Measurements from ENCODE around the gene ZSCAN2.

GRCh38 chr15:84657748-84658079 is 56.9 kb downstream of the ZSCAN2 start:
- TF ChIP-seq CTCF (IDR thresholded peaks at IDR 0.05) = no peak
- TF ChIP-seq POLR2A (IDR thresholded peaks at IDR 0.05) = no peak
